Ovary (tissue), 9 donors: ENCODE measurements around the gene SYNDIG1L. TPM values are rescaled to one million over a fixed set of nuclear protein-coding genes. Genes with fewer than 3 reads are reported as not detected.

Experiments used
- DNase-seq, 5 donors: peaks; one replicate each; pipeline ENCODE4 v3.0.0-alpha.2; 2019 to 2020
- H3K27ac ChIP-seq, 2 donors: fragments of 200-600 bp; one replicate each; pipeline versions ENCODE4 v1.5.1 to v1.8.0; 2019 to 2022
- H3K27me3 ChIP-seq: fragments of 200-600 bp; one replicate; pipeline ENCODE4 v1.8.0; 2022
- H3K36me3 ChIP-seq: fragments of 200-600 bp; sonication (generic); one replicate; pipeline ENCODE4 v1.5.1; 2019
- H3K4me1 ChIP-seq: one replicate; pipeline ENCODE4 v1.8.1; 2013; ENCODE audit warnings: mild to moderate bottlenecking, moderate library complexity; ENCODE audit not compliant: insufficient read depth
- H3K4me3 ChIP-seq: fragments of 200-600 bp; sonication (generic); one replicate; pipeline ENCODE4 v1.5.1; 2017
- H3K9me3 ChIP-seq, 2 donors: fragments of 200-600 bp in 1 of 2; sonication (generic) in 1 of 2; one replicate each; pipeline versions ENCODE4 v1.5.1 to v1.8.1; 2013 to 2019; ENCODE audit warnings: mild to moderate bottlenecking in 1 of 2, moderate library complexity in 1 of 2
- EP300 ChIP-seq: sonication (generic); formaldehyde crosslinking; IDR thresholded peaks from one replicate; pipeline ENCODE4 v1.6.1; 2017; ENCODE audit warnings: antibody characterized with exemption
- POLR2A ChIP-seq: fragments of 450-650 bp; IDR thresholded peaks from one replicate; pipeline ENCODE4 v1.6.1; 2017; ENCODE audit warnings: antibody characterized with exemption, mild to moderate bottlenecking, moderate library complexity
- WGBS, 3 donors: extraction: QIAGEN DNeasy Blood & Tissue Kit in 1 of 3; methylation state at CpG; one replicate each; pipeline versions ENCODE4 v1.1.5 to v1.1.7; 2013 to 2017; 5-methylcytosine and 5-hydroxymethylcytosine counted together
- intact Hi-C, 4 donors: fragments of 100-400 bp; cut with DNase I; formaldehyde crosslinking; loops; one replicate each; pipeline versions ENCODE4 v1.11.0 to v1.15.1; 2022 to 2023
- polyA plus RNA-seq, 2 donors: library from polyadenylated mRNA; stranded (reverse); fragments of 200-250 nt in 1 of 2; fragments of 350-450 nt in 1 of 2; fragmentation: Illumina TruSeq in 1 of 2; extraction: RNeasy Lipid Tissue Mini Kit (QIAGEN cat#74804) in 1 of 2; gene quantifications; one replicate each; pipeline ENCODE4 v1.2.3, GENCODE V29; 2013 to 2014
- total RNA-seq, 7 donors: library from RNA; depleted of rRNA in 2 of 7; stranded (reverse); fragments of >200 nt in 2 of 7; fragmentation: NEBNext Ultra II Directional in 3 of 7; extraction: Animal tissue kit (Norgen Biotek cat#: 25700) in 3 of 7; gene quantifications; one replicate each; pipeline versions ENCODE4 v1.1.0 to v1.2.4, GENCODE V29; 2016 to 2023
- TF ChIP-seq, protein P1 (sequence below), 3 donors: fragments of 450-650 bp in 2 of 3; fragments of 200-600 bp in 1 of 3; IDR thresholded peaks; one replicate each; pipeline versions ENCODE4 v1.5.1 to v1.8.0; 2016 to 2022; ENCODE audit warnings: antibody characterized with exemption in 3 of 3, mild to moderate bottlenecking in 1 of 3
- donor health status: DM: no; HTN: no; CAD: no; lungs with moderate emphysema.
- donor health status: DM: no; HTN: no; CAD: no.
- donor health status: Bipolar disorder and iron deficiency.
- donor health status: DM: yes; HTN: yes; CAD: no.
- donor health status: DM: no; HTN: no; CAD: no.
- donor health status: DM: yes; HTN: yes; CAD: no.

Gene SYNDIG1L
- total and polyA plus RNA-seq, 9 donors: 0.10 to 0.35 (median 0.28) TPM; not detected in 2

DNA sequence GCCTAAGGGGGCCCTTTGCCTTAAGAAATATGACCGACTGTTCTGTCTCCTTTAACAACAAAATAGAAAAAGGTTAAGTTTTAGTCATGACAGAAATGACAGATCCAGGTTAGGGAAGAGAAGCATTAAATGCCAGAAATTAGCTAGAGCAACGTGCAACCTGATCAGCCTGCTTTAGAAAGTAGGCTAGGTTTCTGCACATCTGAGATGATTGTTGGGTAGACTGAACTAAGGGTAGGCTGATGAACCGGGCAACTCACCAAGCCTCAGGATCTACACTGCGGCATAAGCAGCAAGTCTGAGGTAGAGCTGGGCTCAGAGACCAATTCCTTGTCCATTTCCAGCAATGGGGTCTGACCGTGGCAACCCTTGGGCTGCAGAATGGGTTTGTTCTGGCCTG lies 37.7 kb upstream of the SYNDIG1L start:
- Histone ChIP-seq H3K4me3 (no peak overlapping the region), H3K9me3 (no peaks in the 10 kb centered on the region), H3K36me3 (no peaks in the 10 kb centered on the region), H3K27ac (no peak overlapping the region), H3K27me3 (no peaks in the 10 kb centered on the region), H3K4me1 (no peaks in the 10 kb centered on the region)
- WGBS, 3 donors: 75 to 88% (median 79%) methylated on average over 5 of the region's 5 CpGs
- DNase-seq: no peak
- TF ChIP-seq, protein P1, sequence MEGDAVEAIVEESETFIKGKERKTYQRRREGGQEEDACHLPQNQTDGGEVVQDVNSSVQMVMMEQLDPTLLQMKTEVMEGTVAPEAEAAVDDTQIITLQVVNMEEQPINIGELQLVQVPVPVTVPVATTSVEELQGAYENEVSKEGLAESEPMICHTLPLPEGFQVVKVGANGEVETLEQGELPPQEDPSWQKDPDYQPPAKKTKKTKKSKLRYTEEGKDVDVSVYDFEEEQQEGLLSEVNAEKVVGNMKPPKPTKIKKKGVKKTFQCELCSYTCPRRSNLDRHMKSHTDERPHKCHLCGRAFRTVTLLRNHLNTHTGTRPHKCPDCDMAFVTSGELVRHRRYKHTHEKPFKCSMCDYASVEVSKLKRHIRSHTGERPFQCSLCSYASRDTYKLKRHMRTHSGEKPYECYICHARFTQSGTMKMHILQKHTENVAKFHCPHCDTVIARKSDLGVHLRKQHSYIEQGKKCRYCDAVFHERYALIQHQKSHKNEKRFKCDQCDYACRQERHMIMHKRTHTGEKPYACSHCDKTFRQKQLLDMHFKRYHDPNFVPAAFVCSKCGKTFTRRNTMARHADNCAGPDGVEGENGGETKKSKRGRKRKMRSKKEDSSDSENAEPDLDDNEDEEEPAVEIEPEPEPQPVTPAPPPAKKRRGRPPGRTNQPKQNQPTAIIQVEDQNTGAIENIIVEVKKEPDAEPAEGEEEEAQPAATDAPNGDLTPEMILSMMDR (IDR thresholded peaks at IDR 0.05): no peak
- TF ChIP-seq EP300: no peak
- no peak for TF ChIP-seq POLR2A
- intact Hi-C loops: no loop called here

DNA sequence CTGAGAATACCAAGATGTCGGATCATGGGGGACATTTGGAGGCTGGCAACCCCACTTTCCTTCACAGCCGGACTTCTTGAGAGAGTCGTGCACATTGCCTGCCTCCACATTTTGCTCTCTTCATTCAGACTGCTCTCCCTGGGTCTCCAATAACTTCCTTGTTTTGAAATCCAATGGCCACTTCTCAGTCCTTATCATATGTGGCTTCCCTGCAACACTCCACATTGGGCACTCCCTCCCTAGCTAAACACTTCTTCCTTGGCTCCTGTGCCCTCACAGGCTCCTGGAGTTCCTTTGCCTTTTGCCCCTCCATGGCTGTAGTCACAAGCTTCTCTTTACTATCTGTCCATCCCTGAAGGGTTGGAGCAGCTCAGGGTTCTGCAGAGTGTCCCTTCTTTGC lies 37.0 kb upstream of the SYNDIG1L start:
- H3K36me3 ChIP-seq: no peaks in the 10 kb centered on the region
- intact Hi-C loops: no loop called here
- TF ChIP-seq, protein P1 (IDR thresholded peaks at IDR 0.05): no peak
- TF ChIP-seq EP300: no peak
- TF ChIP-seq POLR2A: no peak
- no peak overlapping the region for H3K27ac ChIP-seq
- no peaks in the 10 kb centered on the region for H3K4me1 ChIP-seq
- H3K9me3 ChIP-seq: no peaks in the 10 kb centered on the region
- no peak for DNase-seq
- no peak overlapping the region for H3K4me3 ChIP-seq
- H3K27me3 ChIP-seq: no peaks in the 10 kb centered on the region
- WGBS, 3 donors: 87 to 92% (median 91%) methylated on average over 3 of the region's 3 CpGs

DNA sequence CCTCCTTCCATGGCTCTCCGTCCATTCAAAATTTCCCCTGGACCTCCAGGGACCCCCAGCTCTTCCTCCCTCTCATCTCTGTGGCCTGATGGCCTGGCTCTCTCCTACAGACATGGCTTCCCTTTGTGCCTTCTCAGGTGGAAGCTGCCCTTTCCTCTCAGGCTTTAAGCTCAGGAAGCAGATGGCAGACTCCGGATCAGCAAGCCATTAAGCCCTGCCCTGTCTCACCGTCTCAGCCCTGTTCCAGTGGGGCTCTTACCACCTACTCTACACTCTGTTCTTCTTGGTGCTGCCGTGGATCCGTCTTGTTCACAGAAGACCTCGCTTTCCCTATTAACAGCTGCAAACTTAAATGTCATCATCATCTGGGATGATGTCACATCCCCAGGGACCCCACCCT lies 34.0 kb upstream of the SYNDIG1L start:
- Histone ChIP-seq H3K4me1 (no peaks in the 10 kb centered on the region), H3K27me3 (no peaks in the 10 kb centered on the region), H3K9me3 (no peaks in the 10 kb centered on the region), H3K27ac (no peak overlapping the region), H3K4me3 (no peak overlapping the region), H3K36me3 (no peaks in the 10 kb centered on the region)
- TF ChIP-seq POLR2A (no peak), EP300 (no peak)
- TF ChIP-seq, protein P1 (IDR thresholded peaks at IDR 0.05): no peak
- DNase-seq: no peak
- WGBS, 3 donors: 85 to 91% (median 90%) methylated on average over 6 of the region's 6 CpGs
- intact Hi-C loops: no loop called here

DNA sequence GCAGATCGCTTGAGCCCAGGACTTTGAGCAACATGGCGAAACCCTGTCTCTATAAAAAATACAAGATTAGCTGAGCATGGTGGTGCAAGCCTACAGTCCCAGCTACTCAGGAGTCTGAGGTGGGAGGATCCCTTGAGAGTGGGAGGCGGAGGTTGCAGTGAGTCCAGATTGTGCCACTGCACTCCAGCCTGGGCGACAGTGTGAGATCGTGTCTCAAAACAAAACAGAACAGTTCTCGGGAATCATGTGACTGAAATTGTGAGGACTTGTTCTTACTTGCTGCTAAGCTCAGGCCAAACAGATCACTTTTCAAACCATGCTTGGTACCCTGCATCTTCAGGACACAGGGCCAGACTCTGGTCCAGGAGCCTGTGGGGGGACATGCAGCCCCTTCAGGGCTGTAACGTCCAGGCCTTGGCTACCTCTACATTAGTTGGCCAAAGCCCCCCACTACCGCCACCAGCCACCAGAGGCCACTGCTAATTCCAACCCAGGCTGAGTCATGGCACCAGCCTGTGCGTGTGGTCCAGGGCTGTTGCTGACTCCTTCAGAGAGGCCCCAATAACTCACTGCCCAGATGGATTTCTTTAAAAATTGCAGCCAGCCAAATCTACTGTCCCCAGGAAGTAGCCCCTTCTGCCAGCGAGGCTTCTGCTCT lies 33.4 kb upstream of the SYNDIG1L start:
- Histone ChIP-seq H3K27me3 (no peaks in the 10 kb centered on the region), H3K27ac (no peak overlapping the region), H3K4me1 (no peaks in the 10 kb centered on the region), H3K4me3 (no peak overlapping the region), H3K9me3 (no peaks in the 10 kb centered on the region), H3K36me3 (no peaks in the 10 kb centered on the region)
- no peak for DNase-seq
- 68 to 75% (median 71%) methylated on average over 10 of the region's 10 CpGs for WGBS, 3 donors
- TF ChIP-seq EP300: no peak
- TF ChIP-seq, protein P1 (IDR thresholded peaks at IDR 0.05): no peak
- TF ChIP-seq POLR2A: no peak
- intact Hi-C loops: no loop called here
